Activated CD4-positive, alpha-beta T cell treated with anti-CD3 and anti-CD28 coated beads, Interleukin-2, amount 50 U/mL, for 24 hours (primary cell): ENCODE data around the gene TNFRSF18.

Source experiments
- DNase-seq, 2 donors: peaks; one replicate each; pipeline ENCODE4 v3.0.0-alpha.2; 2020; ENCODE audit warnings: low read depth in 1 of 2, low spot score in 1 of 2

Gene TNFRSF18

GRCh38 chr1:1228596-1229321, 22.4 kb upstream of the TNFRSF18 start:
- no peak for DNase-seq

DNA sequence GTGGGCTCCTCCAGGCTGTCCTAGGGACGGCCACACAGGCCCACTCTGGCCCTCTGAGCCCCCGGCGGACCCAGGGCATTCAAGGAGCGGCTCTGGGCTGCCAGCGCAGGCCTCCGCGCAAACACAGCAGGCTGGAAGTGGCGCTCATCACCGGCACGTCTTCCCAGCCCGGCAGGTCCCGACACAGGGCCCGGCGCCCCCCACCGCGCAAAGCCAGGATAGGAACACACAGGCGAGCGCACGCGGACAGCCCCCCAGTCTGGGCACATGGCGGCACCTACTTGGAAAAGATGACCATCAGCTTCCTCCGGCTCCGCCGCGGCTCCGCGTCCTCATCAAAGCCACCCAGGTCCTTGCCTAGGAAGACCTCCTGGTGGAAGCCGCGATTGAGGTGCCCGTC, 21.8 kb upstream of the TNFRSF18 start:
- no peak for DNase-seq

DNA sequence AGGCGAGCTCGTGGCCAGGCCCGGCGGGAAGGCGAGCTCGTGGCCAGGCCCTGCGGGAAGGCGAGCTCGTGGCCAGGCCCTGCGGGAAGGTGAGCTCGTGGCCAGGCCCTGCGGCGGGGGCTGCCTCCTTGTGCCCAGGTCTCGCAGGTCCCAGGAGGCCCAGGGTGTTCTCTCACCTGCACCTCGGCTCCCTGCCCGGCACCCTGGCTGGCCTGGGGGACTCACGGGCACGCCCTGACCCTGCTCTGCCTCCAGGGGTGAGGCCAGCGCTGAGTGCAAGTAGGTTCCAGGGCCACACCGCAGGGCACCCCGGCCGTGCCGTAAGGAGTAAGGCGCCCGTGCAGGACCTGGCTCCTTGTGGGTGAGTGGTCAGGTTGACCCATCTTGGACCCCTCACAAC, 21.0 kb upstream of the TNFRSF18 start:
- no peak for DNase-seq

GRCh38 chr1:1226566-1227362, 20.4 kb upstream of the TNFRSF18 start:
- no peak for DNase-seq

- no peak for DNase-seq
Measured at GRCh38 chr1:1225913-1226312, 19.5 kb upstream of the TNFRSF18 start.

DNA sequence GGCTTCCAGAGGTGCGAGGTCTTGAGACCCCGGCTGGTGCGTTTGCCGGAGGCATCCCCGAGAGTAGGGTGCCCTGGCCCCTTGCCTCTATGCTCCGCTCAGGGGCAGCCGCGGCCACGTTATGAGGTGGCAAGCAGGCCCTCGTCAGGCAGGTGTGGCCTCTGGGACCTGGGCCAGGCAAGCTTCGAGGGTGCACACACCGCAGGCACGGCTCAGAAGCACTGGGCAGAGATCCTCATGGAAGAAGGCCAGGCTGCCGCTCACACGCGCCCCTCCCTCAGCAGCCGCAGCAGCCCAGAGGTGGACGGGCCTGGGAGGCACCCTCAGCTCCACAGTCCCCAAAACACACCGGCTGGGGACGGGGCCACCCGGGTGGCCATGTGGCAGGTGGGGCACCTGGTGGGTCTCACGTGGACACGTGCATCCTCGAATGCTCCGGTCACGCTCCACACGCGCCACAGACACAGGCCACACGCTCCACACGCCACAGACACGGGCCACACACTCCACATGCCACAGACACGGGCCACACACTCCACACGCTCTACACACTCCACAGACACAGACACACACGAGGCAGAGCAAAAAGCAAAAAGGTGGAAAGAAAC, 18.9 kb upstream of the TNFRSF18 start:
- DNase-seq: no peak

DNA sequence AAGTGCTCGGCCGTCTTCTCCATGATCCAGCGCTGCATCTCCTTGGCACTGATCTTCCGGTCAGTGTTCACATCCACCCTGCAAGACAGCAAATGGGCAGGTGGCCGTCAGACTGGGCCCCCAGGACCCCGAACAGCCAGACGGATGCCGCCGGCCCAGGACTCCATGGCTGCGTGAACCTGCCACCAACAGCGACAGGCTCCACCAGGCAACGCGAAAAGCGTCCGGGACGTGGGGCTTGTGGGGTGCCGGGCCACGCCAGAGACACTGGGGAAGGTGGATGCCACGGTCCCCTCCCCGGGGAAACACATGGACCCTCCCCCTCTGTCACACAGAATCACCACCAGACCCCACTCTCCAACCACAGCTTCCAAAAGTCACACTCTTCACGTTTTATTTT, 17.5 kb upstream of the TNFRSF18 start:
- DNase-seq: no peak

- no peak for DNase-seq
Measured at GRCh38 chr1:1223321-1223720, 16.9 kb upstream of the TNFRSF18 start.

GRCh38 chr1:1222575-1223225, 16.3 kb upstream of the TNFRSF18 start:
- no peak for DNase-seq

DNA sequence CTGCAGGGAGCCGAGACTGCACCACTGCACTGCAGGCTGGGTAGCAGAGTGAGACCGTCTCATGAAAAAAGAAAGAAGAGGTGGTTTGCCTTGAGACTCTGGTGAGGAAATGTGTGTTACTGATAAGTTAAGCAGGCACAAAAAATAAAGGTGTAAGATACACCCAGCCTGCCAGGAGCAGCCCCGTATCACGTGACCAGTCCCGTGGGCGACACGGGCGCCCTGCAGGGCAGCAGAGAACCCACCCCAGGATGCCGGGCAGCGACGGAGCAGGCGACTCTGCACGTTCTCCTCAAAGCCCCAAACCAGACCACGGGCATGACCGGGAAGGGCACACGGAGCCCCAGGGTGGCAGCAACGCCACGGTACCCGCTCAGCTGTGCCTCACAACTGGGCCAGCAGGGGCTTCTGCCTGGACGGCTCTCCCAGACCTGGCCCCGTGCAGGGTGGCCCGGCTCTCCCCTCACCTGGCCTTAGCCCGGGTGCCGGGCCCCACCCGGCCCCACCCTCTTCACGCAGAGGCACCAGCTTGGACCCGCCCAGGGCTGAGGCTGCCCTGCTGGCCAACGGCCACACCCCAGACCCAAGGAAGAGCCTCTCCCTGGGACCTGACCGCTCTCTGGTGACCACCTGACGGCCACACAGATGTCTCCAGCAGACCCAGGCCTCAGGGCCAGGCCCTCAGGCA, 15.6 kb upstream of the TNFRSF18 start:
- no peak for DNase-seq

GRCh38 chr1:1220197-1220596, 13.8 kb upstream of the TNFRSF18 start:
- no peak for DNase-seq

DNA sequence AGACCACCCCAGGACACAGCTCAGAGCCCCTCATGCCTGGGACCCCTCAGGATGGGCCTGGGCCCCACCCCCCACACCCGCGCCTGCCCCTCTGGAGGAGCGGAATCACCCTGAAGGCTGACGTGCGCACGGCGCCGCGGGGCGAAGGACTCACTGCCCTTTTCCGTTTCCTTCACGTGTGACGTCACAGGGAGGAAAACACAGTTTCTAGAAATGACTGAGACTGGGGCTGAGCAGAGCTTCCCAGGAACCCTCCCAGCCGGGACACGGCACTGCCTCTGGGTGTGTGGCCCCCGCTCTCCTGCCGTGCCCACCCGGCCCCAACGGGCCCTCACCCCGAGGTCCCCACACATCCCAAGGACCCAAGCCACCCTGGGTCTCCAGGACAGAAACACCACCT, 12.9 kb upstream of the TNFRSF18 start:
- DNase-seq: peak in 1 of 2 donors; percentile 41

- no peak for DNase-seq
Measured at GRCh38 chr1:1218524-1219200, 12.3 kb upstream of the TNFRSF18 start.

DNA sequence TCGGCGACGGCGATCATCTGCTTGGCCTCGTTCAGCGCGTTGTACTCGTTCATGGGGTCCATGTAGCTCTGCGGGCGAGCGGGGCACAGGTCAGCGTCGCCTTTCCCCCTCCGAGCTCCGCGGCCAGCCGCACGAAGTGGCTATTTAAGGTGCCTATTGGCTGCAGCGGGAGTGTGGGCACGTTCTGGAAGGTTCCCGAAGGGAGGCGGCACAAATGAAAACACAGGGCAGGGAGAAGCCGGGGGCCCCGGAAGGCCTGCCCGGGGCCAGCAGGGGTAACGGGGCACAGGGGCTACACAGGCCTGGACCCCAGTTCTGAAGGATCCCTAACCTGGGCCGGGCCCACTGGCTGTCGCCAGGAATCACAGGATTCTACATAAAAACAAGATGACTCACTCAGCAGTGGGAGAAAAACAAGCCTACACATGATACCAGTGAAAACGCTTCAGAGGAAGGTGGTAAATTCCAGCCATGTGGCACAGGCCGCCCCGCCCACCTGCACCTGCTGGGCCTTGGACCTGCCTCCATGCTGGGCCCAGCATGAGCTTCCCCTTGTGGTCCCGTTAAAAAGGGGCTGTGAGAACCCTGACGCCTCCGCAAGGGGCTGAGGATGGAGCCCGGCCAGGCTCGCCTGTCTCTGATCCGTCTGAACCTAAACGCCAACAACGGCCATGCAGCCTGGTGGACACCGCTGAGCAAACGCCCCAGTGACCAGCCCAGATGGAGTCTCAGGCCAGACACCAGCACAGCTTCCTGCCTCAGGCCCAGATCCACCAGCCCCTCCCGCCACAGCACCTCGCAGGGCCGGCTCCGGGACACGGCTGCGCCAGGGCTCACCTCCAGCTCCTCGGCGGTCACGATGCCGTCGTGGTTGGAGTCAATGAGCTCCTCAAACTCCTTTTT, 11.5 kb upstream of the TNFRSF18 start:
- DNase-seq: no peak

- DNase-seq: no peak
Measured at GRCh38 chr1:1216770-1217620, 10.6 kb upstream of the TNFRSF18 start.

- no peak for DNase-seq
Measured at GRCh38 chr1:1215881-1216605, 9.7 kb upstream of the TNFRSF18 start.

DNA sequence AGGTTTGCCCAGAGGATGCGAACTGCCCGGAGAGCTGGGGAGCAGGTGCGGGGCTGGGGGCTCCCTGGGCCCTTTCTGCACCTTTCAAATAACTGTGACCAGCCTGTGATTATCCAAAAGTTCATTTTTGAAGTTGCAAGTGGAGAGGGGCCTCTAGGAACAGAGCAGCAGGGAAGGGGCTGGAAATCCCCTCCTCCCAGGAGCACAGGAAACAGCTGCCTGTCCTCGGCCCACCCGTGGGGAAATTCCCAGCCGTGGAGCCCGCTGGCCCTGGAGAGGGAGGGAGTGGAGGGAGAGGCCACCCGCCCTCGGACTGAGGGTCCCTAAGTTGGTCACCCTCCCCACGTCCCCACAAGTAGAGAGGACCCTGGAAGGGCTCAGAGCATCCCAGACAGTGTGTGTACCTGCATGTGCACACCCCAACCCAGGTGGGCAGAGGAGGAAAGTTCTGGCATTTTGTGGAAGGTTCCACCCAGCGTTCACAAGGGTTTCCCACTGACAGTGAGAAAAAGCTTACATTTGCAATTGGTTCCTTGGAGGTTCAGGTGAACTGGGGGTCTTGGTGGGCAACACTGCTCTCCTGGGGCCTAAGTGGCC, 8.8 kb upstream of the TNFRSF18 start:
- no peak for DNase-seq
